Measurements from ENCODE around the gene BTBD17.

The BTBD17 gene

GRCh38 chr17:74332017-74332650 lies 29.5 kb downstream of the BTBD17 start:
- no peak for TF ChIP-seq FOXP2 (optimal IDR thresholded peaks at IDR 0.05; ENCODE audit: borderline replicate concordance, extremely low read depth, extremely low read length, insufficient read depth)
- TF ChIP-seq POLR2AphosphoS5 (IDR thresholded peaks at IDR 0.05; ENCODE audit: low read depth, low read length) = no peak
- TF ChIP-seq TAF1 (IDR thresholded peaks at IDR 0.05; ENCODE audit: borderline replicate concordance, insufficient read depth, low read length) = no peak
- TF ChIP-seq SIN3A (IDR thresholded peaks at IDR 0.05; ENCODE audit: borderline replicate concordance, insufficient read depth, low read length) = no peak
- TF ChIP-seq REST (IDR thresholded peaks at IDR 0.05; ENCODE audit: insufficient read depth in 1 of 2, low read depth in 2 of 2, low read length in 2 of 2) = no peak

GRCh38 chr17:74330446-74330845 lies 31.2 kb downstream of the BTBD17 start:
- TF ChIP-seq POLR2AphosphoS5 (IDR thresholded peaks at IDR 0.05; ENCODE audit: low read depth, low read length) (no peak), REST (IDR thresholded peaks at IDR 0.05; ENCODE audit: insufficient read depth in 1 of 2, low read depth in 2 of 2, low read length in 2 of 2) (no peak), TAF1 (IDR thresholded peaks at IDR 0.05; ENCODE audit: borderline replicate concordance, insufficient read depth, low read length) (no peak), SIN3A (IDR thresholded peaks at IDR 0.05; ENCODE audit: borderline replicate concordance, insufficient read depth, low read length) (no peak), FOXP2 (optimal IDR thresholded peaks at IDR 0.05; ENCODE audit: borderline replicate concordance, extremely low read depth, extremely low read length, insufficient read depth) (no peak)

- TF ChIP-seq TAF1 (IDR thresholded peaks at IDR 0.05; ENCODE audit: borderline replicate concordance, insufficient read depth, low read length) (no peak), FOXP2 (optimal IDR thresholded peaks at IDR 0.05; ENCODE audit: borderline replicate concordance, extremely low read depth, extremely low read length, insufficient read depth) (no peak)
Measured at GRCh38 chr17:74329378-74329777, 32.3 kb downstream of the BTBD17 start.

GRCh38 chr17:74328487-74328886 lies 33.2 kb downstream of the BTBD17 start:
- no peak for TF ChIP-seq POLR2AphosphoS5 (IDR thresholded peaks at IDR 0.05; ENCODE audit: low read depth, low read length)

- TF ChIP-seq POLR2AphosphoS5 (IDR thresholded peaks at IDR 0.05; ENCODE audit: low read depth, low read length) (no peak), REST (IDR thresholded peaks at IDR 0.05; ENCODE audit: insufficient read depth in 1 of 2, low read depth in 2 of 2, low read length in 2 of 2) (no peak), SIN3A (IDR thresholded peaks at IDR 0.05; ENCODE audit: borderline replicate concordance, insufficient read depth, low read length) (no peak), FOXP2 (optimal IDR thresholded peaks at IDR 0.05; ENCODE audit: borderline replicate concordance, extremely low read depth, extremely low read length, insufficient read depth) (no peak), TAF1 (IDR thresholded peaks at IDR 0.05; ENCODE audit: borderline replicate concordance, insufficient read depth, low read length) (no peak)
Measured at GRCh38 chr17:74326506-74326905, 35.2 kb downstream of the BTBD17 start.

GRCh38 chr17:74325743-74326379 lies 35.8 kb downstream of the BTBD17 start, which contains the start of gene KIF19:
Gene KIF19, plus strand, starts transcription at chr17:74326226. Its CDS starts 124 bp downstream, at chr17:74326350.
- TF ChIP-seq SIN3A (IDR thresholded peaks at IDR 0.05; ENCODE audit: borderline replicate concordance, insufficient read depth, low read length) = no peak
- no peak for TF ChIP-seq TAF1 (IDR thresholded peaks at IDR 0.05; ENCODE audit: borderline replicate concordance, insufficient read depth, low read length)
- TF ChIP-seq FOXP2 (optimal IDR thresholded peaks at IDR 0.05; ENCODE audit: borderline replicate concordance, extremely low read depth, extremely low read length, insufficient read depth) = no peak
- no peak for TF ChIP-seq REST (IDR thresholded peaks at IDR 0.05; ENCODE audit: insufficient read depth in 1 of 2, low read depth in 2 of 2, low read length in 2 of 2)
- TF ChIP-seq POLR2AphosphoS5 (IDR thresholded peaks at IDR 0.05; ENCODE audit: low read depth, low read length) = no peak
